ENCODE data around the gene NLRC5.

DNA sequence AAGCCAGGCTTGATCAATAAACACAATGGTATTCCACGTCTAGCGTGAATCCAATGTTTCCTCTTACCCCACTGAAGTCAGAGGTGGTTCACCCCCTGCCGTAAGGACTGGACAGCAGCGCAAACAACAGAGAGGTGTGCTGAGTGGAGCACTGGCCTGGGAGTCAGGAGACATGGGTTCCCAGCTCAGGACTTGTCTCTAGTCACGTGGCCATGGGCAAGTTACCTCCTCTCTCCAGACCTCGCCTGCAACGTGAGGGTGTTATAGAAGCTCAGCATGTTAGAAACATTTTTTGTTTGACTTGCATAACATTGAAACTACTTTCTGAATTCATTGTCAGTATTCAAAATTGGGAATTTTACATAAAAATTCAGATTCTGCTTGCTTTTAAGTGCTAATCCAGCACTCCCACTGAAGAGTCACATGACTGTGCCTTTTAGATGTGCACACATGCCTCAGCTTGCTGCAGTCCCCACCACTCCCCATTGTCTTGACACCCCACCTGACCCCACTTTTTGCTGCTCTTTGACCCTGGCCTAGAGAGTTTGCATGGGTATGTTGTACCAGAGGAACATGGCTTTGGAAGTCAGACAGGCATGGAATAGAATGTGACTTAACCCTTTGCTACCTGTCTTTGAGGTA, 94.2 kb downstream of the NLRC5 start:
- TF ChIP-seq CTCF (tag by site-specific recombination; IDR thresholded peaks at IDR 0.05) (no peak), ZNF174 (tag by site-specific recombination; IDR thresholded peaks at IDR 0.05) (no peak), ZNF830 (tag by site-specific recombination; IDR thresholded peaks at IDR 0.05; ENCODE audit: low read depth) (no peak), GLIS1 (tag by site-specific recombination; IDR thresholded peaks at IDR 0.05) (no peak), ATF2 (tag by site-specific recombination; IDR thresholded peaks at IDR 0.05; ENCODE audit: low read depth) (no peak), ZNF274 (IDR thresholded peaks at IDR 0.05; ENCODE audit: low read length) (no peak), ZNF274 (tag by site-specific recombination; IDR thresholded peaks at IDR 0.05; ENCODE audit: borderline replicate concordance) (no peak), YY1 (tag by site-specific recombination; IDR thresholded peaks at IDR 0.05) (no peak), ZNF302 (tag by site-specific recombination; IDR thresholded peaks at IDR 0.05; ENCODE audit: low read depth) (no peak), ZNF416 (tag by site-specific recombination; IDR thresholded peaks at IDR 0.05) (no peak), ZNF514 (tag by site-specific recombination; IDR thresholded peaks at IDR 0.05) (no peak)
- TF ChIP-seq, protein P1, sequence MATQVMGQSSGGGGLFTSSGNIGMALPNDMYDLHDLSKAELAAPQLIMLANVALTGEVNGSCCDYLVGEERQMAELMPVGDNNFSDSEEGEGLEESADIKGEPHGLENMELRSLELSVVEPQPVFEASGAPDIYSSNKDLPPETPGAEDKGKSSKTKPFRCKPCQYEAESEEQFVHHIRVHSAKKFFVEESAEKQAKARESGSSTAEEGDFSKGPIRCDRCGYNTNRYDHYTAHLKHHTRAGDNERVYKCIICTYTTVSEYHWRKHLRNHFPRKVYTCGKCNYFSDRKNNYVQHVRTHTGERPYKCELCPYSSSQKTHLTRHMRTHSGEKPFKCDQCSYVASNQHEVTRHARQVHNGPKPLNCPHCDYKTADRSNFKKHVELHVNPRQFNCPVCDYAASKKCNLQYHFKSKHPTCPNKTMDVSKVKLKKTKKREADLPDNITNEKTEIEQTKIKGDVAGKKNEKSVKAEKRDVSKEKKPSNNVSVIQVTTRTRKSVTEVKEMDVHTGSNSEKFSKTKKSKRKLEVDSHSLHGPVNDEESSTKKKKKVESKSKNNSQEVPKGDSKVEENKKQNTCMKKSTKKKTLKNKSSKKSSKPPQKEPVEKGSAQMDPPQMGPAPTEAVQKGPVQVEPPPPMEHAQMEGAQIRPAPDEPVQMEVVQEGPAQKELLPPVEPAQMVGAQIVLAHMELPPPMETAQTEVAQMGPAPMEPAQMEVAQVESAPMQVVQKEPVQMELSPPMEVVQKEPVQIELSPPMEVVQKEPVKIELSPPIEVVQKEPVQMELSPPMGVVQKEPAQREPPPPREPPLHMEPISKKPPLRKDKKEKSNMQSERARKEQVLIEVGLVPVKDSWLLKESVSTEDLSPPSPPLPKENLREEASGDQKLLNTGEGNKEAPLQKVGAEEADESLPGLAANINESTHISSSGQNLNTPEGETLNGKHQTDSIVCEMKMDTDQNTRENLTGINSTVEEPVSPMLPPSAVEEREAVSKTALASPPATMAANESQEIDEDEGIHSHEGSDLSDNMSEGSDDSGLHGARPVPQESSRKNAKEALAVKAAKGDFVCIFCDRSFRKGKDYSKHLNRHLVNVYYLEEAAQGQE (tag by site-specific recombination; IDR thresholded peaks at IDR 0.05): no peak
- TF ChIP-seq, protein P2, sequence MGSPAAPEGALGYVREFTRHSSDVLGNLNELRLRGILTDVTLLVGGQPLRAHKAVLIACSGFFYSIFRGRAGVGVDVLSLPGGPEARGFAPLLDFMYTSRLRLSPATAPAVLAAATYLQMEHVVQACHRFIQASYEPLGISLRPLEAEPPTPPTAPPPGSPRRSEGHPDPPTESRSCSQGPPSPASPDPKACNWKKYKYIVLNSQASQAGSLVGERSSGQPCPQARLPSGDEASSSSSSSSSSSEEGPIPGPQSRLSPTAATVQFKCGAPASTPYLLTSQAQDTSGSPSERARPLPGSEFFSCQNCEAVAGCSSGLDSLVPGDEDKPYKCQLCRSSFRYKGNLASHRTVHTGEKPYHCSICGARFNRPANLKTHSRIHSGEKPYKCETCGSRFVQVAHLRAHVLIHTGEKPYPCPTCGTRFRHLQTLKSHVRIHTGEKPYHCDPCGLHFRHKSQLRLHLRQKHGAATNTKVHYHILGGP (tag by site-specific recombination; IDR thresholded peaks at IDR 0.05): no peak
- TF ChIP-seq, protein P3, sequence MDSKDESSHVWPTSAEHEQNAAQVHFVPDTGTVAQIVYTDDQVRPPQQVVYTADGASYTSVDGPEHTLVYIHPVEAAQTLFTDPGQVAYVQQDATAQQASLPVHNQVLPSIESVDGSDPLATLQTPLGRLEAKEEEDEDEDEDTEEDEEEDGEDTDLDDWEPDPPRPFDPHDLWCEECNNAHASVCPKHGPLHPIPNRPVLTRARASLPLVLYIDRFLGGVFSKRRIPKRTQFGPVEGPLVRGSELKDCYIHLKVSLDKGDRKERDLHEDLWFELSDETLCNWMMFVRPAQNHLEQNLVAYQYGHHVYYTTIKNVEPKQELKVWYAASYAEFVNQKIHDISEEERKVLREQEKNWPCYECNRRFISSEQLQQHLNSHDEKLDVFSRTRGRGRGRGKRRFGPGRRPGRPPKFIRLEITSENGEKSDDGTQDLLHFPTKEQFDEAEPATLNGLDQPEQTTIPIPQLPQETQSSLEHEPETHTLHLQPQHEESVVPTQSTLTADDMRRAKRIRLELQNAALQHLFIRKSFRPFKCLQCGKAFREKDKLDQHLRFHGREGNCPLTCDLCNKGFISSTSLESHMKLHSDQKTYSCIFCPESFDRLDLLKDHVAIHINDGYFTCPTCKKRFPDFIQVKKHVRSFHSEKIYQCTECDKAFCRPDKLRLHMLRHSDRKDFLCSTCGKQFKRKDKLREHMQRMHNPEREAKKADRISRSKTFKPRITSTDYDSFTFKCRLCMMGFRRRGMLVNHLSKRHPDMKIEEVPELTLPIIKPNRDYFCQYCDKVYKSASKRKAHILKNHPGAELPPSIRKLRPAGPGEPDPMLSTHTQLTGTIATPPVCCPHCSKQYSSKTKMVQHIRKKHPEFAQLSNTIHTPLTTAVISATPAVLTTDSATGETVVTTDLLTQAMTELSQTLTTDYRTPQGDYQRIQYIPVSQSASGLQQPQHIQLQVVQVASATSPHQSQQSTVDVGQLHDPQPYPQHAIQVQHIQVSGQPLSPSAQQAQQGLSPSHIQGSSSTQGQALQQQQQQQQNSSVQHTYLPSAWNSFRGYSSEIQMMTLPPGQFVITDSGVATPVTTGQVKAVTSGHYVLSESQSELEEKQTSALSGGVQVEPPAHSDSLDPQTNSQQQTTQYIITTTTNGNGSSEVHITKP (tag by site-specific recombination; IDR thresholded peaks at IDR 0.05): no peak
- TF ChIP-seq, protein P4, sequence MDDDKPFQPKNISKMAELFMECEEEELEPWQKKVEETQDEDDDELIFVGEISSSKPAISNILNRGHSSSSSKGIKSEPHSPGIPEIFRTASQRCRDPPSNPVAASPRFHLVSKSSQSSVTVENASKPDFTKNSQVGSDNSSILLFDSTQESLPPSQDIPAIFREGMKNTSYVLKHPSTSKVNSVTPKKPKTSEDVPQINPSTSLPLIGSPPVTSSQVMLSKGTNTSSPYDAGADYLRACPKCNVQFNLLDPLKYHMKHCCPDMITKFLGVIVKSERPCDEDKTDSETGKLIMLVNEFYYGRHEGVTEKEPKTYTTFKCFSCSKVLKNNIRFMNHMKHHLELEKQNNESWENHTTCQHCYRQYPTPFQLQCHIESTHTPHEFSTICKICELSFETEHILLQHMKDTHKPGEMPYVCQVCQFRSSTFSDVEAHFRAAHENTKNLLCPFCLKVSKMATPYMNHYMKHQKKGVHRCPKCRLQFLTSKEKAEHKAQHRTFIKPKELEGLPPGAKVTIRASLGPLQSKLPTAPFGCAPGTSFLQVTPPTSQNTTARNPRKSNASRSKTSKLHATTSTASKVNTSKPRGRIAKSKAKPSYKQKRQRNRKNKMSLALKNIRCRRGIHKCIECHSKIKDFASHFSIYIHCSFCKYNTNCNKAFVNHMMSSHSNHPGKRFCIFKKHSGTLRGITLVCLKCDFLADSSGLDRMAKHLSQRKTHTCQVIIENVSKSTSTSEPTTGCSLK (tag by site-specific recombination; IDR thresholded peaks at IDR 0.05): no peak
